B cell (primary cell): ENCODE results near the gene HNRNPF.

ENCODE experiments used
- EZH2 ChIP-seq: IDR thresholded peaks from 2 replicates; pipeline ENCODE4 v1.6.1; 2012; ENCODE audit warnings: borderline replicate concordance, low read depth, mild to moderate bottlenecking, moderate library complexity, low read length; ENCODE audit not compliant: insufficient read depth, poor library complexity, severe bottlenecking
- TF ChIP-seq, protein P1 (sequence below): fragments of 200-600 bp; IDR thresholded peaks from one replicate; pipeline ENCODE4 v1.8.0; 2022; ENCODE audit warnings: antibody characterized with exemption, mild to moderate bottlenecking

- TF ChIP-seq, protein P1, sequence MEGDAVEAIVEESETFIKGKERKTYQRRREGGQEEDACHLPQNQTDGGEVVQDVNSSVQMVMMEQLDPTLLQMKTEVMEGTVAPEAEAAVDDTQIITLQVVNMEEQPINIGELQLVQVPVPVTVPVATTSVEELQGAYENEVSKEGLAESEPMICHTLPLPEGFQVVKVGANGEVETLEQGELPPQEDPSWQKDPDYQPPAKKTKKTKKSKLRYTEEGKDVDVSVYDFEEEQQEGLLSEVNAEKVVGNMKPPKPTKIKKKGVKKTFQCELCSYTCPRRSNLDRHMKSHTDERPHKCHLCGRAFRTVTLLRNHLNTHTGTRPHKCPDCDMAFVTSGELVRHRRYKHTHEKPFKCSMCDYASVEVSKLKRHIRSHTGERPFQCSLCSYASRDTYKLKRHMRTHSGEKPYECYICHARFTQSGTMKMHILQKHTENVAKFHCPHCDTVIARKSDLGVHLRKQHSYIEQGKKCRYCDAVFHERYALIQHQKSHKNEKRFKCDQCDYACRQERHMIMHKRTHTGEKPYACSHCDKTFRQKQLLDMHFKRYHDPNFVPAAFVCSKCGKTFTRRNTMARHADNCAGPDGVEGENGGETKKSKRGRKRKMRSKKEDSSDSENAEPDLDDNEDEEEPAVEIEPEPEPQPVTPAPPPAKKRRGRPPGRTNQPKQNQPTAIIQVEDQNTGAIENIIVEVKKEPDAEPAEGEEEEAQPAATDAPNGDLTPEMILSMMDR = no peak
- TF ChIP-seq EZH2 = no peak
These were observed 25.6 kb downstream of the HNRNPF start for GRCh38 chr10:43383204-43383971.
